HepG2 (cell line): Measurements from ENCODE around the gene CNTFR. TPM values are rescaled to one million over a fixed set of nuclear protein-coding genes. Genes with fewer than 3 reads are reported as not detected.

Experiments
- BRD4 ChIP-seq: sonication (generic); formaldehyde crosslinking; IDR thresholded peaks from 2 replicates; pipeline ENCODE4 v1.4.0; 2020; ENCODE audit warnings: missing genetic modification reagents
- CC2D1A ChIP-seq: sonication (generic); formaldehyde crosslinking; IDR thresholded peaks from 2 replicates; pipeline ENCODE4 v1.8.1; 2023; ENCODE audit warnings: mild to moderate bottlenecking, missing genetic modification reagents
- FOXJ3 ChIP-seq: sonication (generic); formaldehyde crosslinking; IDR thresholded peaks from 2 replicates; pipeline ENCODE4 v1.4.0; 2020; ENCODE audit warnings: missing genetic modification reagents, mild to moderate bottlenecking, borderline replicate concordance
- GFI1 ChIP-seq: sonication (generic); formaldehyde crosslinking; IDR thresholded peaks from 2 replicates; pipeline ENCODE4 v1.5.0; 2020; ENCODE audit warnings: missing genetic modification reagents, mild to moderate bottlenecking, borderline replicate concordance
- HNF4A ChIP-seq: sonication (generic); formaldehyde crosslinking; IDR thresholded peaks from 2 replicates; pipeline ENCODE4 v1.4.0; 2020; ENCODE audit warnings: missing genetic modification reagents
- JARID2 ChIP-seq: sonication (generic); formaldehyde crosslinking; IDR thresholded peaks from 2 replicates; pipeline ENCODE4 v1.8.1; 2023; ENCODE audit warnings: missing genetic modification reagents, inconsistent platforms; ENCODE audit not compliant: insufficient replicate concordance
- MEIS2 ChIP-seq: sonication (generic); formaldehyde crosslinking; IDR thresholded peaks from 2 replicates; pipeline ENCODE4 v1.9.0; 2021; ENCODE audit warnings: mild to moderate bottlenecking, missing genetic modification reagents
- MTF2 ChIP-seq: sonication (generic); formaldehyde crosslinking; IDR thresholded peaks from 2 replicates; pipeline ENCODE4 v1.5.0; 2020; ENCODE audit warnings: missing genetic modification reagents, borderline replicate concordance
- NFIC ChIP-seq: IDR thresholded peaks from 2 replicates; pipeline ENCODE4 v1.6.1; 2012; ENCODE audit warnings: mild to moderate bottlenecking, low read length, inconsistent platforms
- SCMH1 ChIP-seq: sonication (generic); formaldehyde crosslinking; IDR thresholded peaks from 2 replicates; pipeline ENCODE4 v1.9.0; 2021; ENCODE audit warnings: missing genetic modification reagents, mild to moderate bottlenecking, borderline replicate concordance
- ZFAT ChIP-seq: sonication (generic); formaldehyde crosslinking; conservative IDR thresholded peaks from 2 replicates; pipeline ENCODE4 v1.8.1; 2023; ENCODE audit warnings: missing genetic modification reagents, inconsistent platforms
- ZMYM3 ChIP-seq: sonication (generic); formaldehyde crosslinking; IDR thresholded peaks from 2 replicates; pipeline ENCODE4 v1.5.1; 2020; ENCODE audit warnings: mild to moderate bottlenecking, missing genetic modification reagents
- ZMYM4 ChIP-seq: sonication (generic); formaldehyde crosslinking; IDR thresholded peaks from 2 replicates; pipeline ENCODE4 v1.8.1; 2023; ENCODE audit warnings: mild to moderate bottlenecking, missing genetic modification reagents
- ZNF205 ChIP-seq: IDR thresholded peaks from 2 replicates; pipeline ENCODE4 v1.6.1; 2018; ENCODE audit warnings: missing biosample characterization, missing genetic modification reagents
- ZNF557 ChIP-seq: sonication (generic); formaldehyde crosslinking; IDR thresholded peaks from 2 replicates; pipeline ENCODE4 v1.4.0; 2020; ENCODE audit warnings: missing genetic modification reagents
- ZNF768 ChIP-seq: sonication (generic); formaldehyde crosslinking; IDR thresholded peaks from 2 replicates; pipeline ENCODE4 v1.4.0; 2020; ENCODE audit warnings: missing genetic modification reagents
- polyA plus RNA-seq, 8 experiments: library from polyadenylated mRNA; depleted of rRNA in 3 of 8; stranded (reverse) in 7 of 8; unstranded in 1 of 8; fragments of >200 nt; fragmentation: Illumina TruSeq in 4 of 8; extraction: Trizol in 4 of 8; gene quantifications; 2 replicates each; pipeline versions ENCODE4 v1.2.1 to v1.2.3, GENCODE V29; 2011 to 2016; ENCODE audit warnings: low read depth in 4 of 8, missing spikeins in 1 of 8, mixed read lengths in 1 of 8; ENCODE audit not compliant: insufficient read depth in 1 of 8
- total RNA-seq, 5 experiments: library from RNA; depleted of rRNA; stranded (reverse); fragments of >200 nt; fragmentation: Illumina TruSeq; extraction: Trizol; gene quantifications; 2 replicates each; pipeline ENCODE4 v1.2.3, GENCODE V29; 2016; ENCODE audit warnings: low read depth in 1 of 5
- TF ChIP-seq, protein P1 (sequence below), 2 experiments: sonication (generic) in 1 of 2; formaldehyde crosslinking in 1 of 2; IDR thresholded peaks; 2 replicates each; pipeline versions ENCODE4 v1.4.0 to v1.6.1; 2018 to 2020; ENCODE audit warnings: missing genetic modification reagents in 2 of 2, borderline replicate concordance in 1 of 2, low read depth in 1 of 2, mild to moderate bottlenecking in 1 of 2, missing biosample characterization in 1 of 2
- TF ChIP-seq, protein P2 (sequence below): sonication (generic); formaldehyde crosslinking; IDR thresholded peaks from 2 replicates; pipeline ENCODE4 v1.5.0; 2020; ENCODE audit warnings: missing genetic modification reagents
- TF ChIP-seq, protein P3 (sequence below): sonication (generic); formaldehyde crosslinking; IDR thresholded peaks from 2 replicates; pipeline ENCODE4 v1.5.0; 2020; ENCODE audit warnings: missing genetic modification reagents
- TF ChIP-seq, protein P4 (sequence below): sonication (generic); formaldehyde crosslinking; IDR thresholded peaks from 2 replicates; pipeline ENCODE4 v1.4.0; 2020; ENCODE audit warnings: low read depth, missing genetic modification reagents
- TF ChIP-seq, protein P5 (sequence below), 2 experiments: fragments of 450-650 bp in 1 of 2; sonication (generic) in 1 of 2; formaldehyde crosslinking; IDR thresholded peaks; 2 replicates each; pipeline versions ENCODE4 v1.5.0 to v1.8.0; 2020 to 2022; ENCODE audit warnings: mild to moderate bottlenecking in 1 of 2, missing genetic modification reagents in 1 of 2

Gene CNTFR
- total and polyA plus RNA-seq, 2 of the 13 experiments (the other 11 are each of a cell fraction or from before 2014, with no cell fraction given), result not detected

DNA sequence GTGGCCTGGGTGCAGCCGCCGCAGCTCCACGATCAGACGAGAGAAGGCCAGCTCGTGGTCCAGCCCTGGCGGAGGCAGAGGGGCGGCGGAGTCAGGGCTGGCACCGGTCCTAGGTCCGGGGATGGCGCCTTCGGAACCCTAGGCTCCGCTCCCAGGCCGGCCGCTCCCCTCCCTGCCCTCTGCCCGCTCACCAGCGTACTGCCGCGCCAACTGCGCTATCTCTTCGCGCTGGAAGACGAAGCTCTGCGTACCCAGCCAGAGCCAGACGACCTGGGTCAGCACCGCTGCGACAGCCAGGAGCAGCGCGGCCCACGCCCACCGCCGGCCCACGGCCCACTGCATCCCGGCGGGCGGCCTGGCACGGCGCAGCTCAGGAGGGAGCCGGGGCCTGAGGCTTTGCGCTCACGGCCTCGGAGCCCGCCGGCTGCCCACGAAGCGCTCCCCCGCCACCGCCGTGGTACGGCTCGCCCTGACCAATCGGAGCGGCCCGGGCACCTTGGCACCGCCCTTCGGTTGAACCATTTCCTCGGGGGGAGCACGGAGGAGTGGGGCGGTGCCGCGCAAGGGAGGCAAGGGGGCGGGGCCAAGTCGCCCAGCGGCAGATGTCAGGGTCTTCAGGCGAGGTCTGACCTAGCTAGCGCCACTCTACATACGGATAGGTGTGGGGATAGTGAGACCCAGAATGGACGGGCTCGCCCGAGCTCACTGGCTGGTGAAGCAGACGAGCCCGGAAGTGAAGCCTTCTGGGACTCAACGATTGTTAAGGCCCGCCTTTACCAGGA, 48.0 kb upstream of the CNTFR start, which contains the start of gene SIGMAR1 (continued):
- TF ChIP-seq, protein P1, sequence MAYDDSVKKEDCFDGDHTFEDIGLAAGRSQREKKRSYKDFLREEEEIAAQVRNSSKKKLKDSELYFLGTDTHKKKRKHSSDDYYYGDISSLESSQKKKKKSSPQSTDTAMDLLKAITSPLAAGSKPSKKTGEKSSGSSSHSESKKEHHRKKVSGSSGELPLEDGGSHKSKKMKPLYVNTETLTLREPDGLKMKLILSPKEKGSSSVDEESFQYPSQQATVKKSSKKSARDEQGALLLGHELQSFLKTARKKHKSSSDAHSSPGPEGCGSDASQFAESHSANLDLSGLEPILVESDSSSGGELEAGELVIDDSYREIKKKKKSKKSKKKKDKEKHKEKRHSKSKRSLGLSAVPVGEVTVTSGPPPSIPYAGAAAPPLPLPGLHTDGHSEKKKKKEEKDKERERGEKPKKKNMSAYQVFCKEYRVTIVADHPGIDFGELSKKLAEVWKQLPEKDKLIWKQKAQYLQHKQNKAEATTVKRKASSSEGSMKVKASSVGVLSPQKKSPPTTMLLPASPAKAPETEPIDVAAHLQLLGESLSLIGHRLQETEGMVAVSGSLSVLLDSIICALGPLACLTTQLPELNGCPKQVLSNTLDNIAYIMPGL (CRISPR knock-in tag; IDR thresholded peaks at IDR 0.05; ENCODE audit: borderline replicate concordance in 1 of 2, low read depth in 1 of 2), result peak in 1 of 2 experiments; percentile 60; a peak in 3 of 4 replicates
- TF ChIP-seq CC2D1A (CRISPR knock-in tag), result no peak
- TF ChIP-seq ZNF557, result no peak
- TF ChIP-seq HNF4A (CRISPR knock-in tag), result no peak; the same call in 1 of the 2 replicates
- TF ChIP-seq, protein P2, sequence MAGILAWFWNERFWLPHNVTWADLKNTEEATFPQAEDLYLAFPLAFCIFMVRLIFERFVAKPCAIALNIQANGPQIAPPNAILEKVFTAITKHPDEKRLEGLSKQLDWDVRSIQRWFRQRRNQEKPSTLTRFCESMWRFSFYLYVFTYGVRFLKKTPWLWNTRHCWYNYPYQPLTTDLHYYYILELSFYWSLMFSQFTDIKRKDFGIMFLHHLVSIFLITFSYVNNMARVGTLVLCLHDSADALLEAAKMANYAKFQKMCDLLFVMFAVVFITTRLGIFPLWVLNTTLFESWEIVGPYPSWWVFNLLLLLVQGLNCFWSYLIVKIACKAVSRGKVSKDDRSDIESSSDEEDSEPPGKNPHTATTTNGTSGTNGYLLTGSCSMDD, result no peak; the same call in 1 of the 2 replicates
- TF ChIP-seq, protein P3, sequence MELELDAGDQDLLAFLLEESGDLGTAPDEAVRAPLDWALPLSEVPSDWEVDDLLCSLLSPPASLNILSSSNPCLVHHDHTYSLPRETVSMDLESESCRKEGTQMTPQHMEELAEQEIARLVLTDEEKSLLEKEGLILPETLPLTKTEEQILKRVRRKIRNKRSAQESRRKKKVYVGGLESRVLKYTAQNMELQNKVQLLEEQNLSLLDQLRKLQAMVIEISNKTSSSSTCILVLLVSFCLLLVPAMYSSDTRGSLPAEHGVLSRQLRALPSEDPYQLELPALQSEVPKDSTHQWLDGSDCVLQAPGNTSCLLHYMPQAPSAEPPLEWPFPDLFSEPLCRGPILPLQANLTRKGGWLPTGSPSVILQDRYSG (CRISPR knock-in tag), result peak; percentile 77; the same call in 1 of the 2 replicates
- TF ChIP-seq ZNF205 (CRISPR knock-in tag), result peak; percentile 71
- TF ChIP-seq ZFAT (CRISPR knock-in tag), result no peak
- TF ChIP-seq, protein P4, sequence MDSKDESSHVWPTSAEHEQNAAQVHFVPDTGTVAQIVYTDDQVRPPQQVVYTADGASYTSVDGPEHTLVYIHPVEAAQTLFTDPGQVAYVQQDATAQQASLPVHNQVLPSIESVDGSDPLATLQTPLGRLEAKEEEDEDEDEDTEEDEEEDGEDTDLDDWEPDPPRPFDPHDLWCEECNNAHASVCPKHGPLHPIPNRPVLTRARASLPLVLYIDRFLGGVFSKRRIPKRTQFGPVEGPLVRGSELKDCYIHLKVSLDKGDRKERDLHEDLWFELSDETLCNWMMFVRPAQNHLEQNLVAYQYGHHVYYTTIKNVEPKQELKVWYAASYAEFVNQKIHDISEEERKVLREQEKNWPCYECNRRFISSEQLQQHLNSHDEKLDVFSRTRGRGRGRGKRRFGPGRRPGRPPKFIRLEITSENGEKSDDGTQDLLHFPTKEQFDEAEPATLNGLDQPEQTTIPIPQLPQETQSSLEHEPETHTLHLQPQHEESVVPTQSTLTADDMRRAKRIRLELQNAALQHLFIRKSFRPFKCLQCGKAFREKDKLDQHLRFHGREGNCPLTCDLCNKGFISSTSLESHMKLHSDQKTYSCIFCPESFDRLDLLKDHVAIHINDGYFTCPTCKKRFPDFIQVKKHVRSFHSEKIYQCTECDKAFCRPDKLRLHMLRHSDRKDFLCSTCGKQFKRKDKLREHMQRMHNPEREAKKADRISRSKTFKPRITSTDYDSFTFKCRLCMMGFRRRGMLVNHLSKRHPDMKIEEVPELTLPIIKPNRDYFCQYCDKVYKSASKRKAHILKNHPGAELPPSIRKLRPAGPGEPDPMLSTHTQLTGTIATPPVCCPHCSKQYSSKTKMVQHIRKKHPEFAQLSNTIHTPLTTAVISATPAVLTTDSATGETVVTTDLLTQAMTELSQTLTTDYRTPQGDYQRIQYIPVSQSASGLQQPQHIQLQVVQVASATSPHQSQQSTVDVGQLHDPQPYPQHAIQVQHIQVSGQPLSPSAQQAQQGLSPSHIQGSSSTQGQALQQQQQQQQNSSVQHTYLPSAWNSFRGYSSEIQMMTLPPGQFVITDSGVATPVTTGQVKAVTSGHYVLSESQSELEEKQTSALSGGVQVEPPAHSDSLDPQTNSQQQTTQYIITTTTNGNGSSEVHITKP (CRISPR knock-in tag), result peak; percentile 99
- no peak for TF ChIP-seq MEIS2 (CRISPR knock-in tag)
- TF ChIP-seq MTF2, result no peak; the same call in 1 of the 2 replicates
- no peak for TF ChIP-seq NFIC
- peak; percentile 89 for TF ChIP-seq ZMYM4 (CRISPR knock-in tag)
- no peak for TF ChIP-seq GFI1 (CRISPR knock-in tag)
- no peak for TF ChIP-seq FOXJ3
- TF ChIP-seq JARID2 (CRISPR knock-in tag), result no peak
- no peak for TF ChIP-seq ZNF768 (CRISPR knock-in tag)
- TF ChIP-seq, protein P5, sequence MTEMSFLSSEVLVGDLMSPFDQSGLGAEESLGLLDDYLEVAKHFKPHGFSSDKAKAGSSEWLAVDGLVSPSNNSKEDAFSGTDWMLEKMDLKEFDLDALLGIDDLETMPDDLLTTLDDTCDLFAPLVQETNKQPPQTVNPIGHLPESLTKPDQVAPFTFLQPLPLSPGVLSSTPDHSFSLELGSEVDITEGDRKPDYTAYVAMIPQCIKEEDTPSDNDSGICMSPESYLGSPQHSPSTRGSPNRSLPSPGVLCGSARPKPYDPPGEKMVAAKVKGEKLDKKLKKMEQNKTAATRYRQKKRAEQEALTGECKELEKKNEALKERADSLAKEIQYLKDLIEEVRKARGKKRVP (CRISPR knock-in tag; IDR thresholded peaks at IDR 0.05), result peak in 1 of 2 experiments; percentile 52; a peak in 1 of 4 replicates
- TF ChIP-seq BRD4 (CRISPR knock-in tag), result peak; percentile 32; the same call in 1 of the 2 replicates
- TF ChIP-seq SCMH1 (CRISPR knock-in tag), result no peak
- TF ChIP-seq ZMYM3 (CRISPR knock-in tag), result 0 out of 2 replicates have a peak, but pooled peaks have one; percentile 16
